GM12878 (cell line): ENCODE results near the gene CYTIP. TPM values are rescaled to one million over a fixed set of nuclear protein-coding genes. Genes with fewer than 3 reads are reported as not detected.

Experiments used
- ATAC-seq: fragments of 200-7000 bp; cut with Tn5 transposase; 3 replicates; pipeline ENCODE4 v1.9.1; 2020; ENCODE audit warnings: mild to moderate bottlenecking, moderate library complexity
- BruUV-seq: library from RNA; stranded (reverse); fragments of 400-500 nt; replicated peaks from 2 replicates; lab custom pipeline; 2021; lab: Mats Ljungman, UMichigan
- CTCF ChIA-PET: fragments of 300-600 bp; sonication (Branson Sonifier 250); formaldehyde crosslinking; extraction: SDS; loops from one replicate; lab custom pipeline; 2021; ENCODE audit warnings: inconsistent platforms; lab: Yijun Ruan, JAX
- POLR2A ChIA-PET: fragments of 350-600 bp; formaldehyde crosslinking; extraction: SDS; loops from one replicate; lab custom pipeline; 2021; ENCODE audit warnings: inconsistent platforms; lab: Charles Lee
- RAD21 ChIA-PET: fragments of 300-600 bp; sonication (Branson Sonifier 250); formaldehyde crosslinking; loops from one replicate; lab custom pipeline; 2023; ENCODE audit warnings: antibody characterized with exemption; ENCODE audit not compliant: unreplicated experiment; lab: Charles Lee
- SMC1A ChIA-PET: fragments of 300-600 bp; sonication (Branson Sonifier 250); formaldehyde crosslinking; loops from one replicate; lab custom pipeline; 2023; ENCODE audit not compliant: unreplicated experiment, uncharacterized antibody; lab: Charles Lee
- DNase-seq: peaks from one replicate; pipeline ENCODE4 v3.0.0-alpha.2; 2011; ENCODE audit warnings: low read depth, low spot score
- FAIRE-seq: peaks from 3 replicates; lab custom pipeline; 2011; peaks lifted over from hg19 to GRCh38; lab: Jason Lieb, UNC
- H2AFZ ChIP-seq: 2 replicates; pipeline ENCODE4 v1.6.0; 2011; ENCODE audit warnings: low read depth, low read length, control low read depth; ENCODE audit not compliant: control insufficient read depth
- H3K27ac ChIP-seq: 2 replicates; pipeline ENCODE4 v1.5.1; 2011; ENCODE audit warnings: control low read depth; ENCODE audit not compliant: control insufficient read depth, insufficient read depth
- H3K27me3 ChIP-seq, 2 experiments: replicated peaks in 1 of 2; 2 replicates each; pipeline versions ENCODE4 v1.6.0 to v1.6.1; 2011; ENCODE audit warnings: low read length in 1 of 2; ENCODE audit not compliant: control insufficient read depth in 2 of 2, insufficient read depth in 2 of 2
- H3K36me3 ChIP-seq, 2 experiments: 2 replicates each; pipeline ENCODE4 v1.5.1; 2011; ENCODE audit warnings: low read length in 1 of 2; ENCODE audit not compliant: control insufficient read depth in 2 of 2, insufficient read depth in 2 of 2
- H3K4me1 ChIP-seq: 2 replicates; pipeline ENCODE4 v1.6.1; 2011; ENCODE audit warnings: mild to moderate bottlenecking, low read length, moderate library complexity, mixed read lengths; ENCODE audit not compliant: control insufficient read depth, insufficient read depth
- H3K4me2 ChIP-seq: 2 replicates; pipeline ENCODE4 v1.6.0; 2011; ENCODE audit warnings: control low read depth; ENCODE audit not compliant: control insufficient read depth, insufficient read depth
- H3K4me3 ChIP-seq: fragments of 200-600 bp; sonication (generic); 2 replicates; pipeline ENCODE4 v1.5.1; 2016
- H3K79me2 ChIP-seq: 2 replicates; pipeline ENCODE4 v1.6.0; 2011; ENCODE audit warnings: low read length; ENCODE audit not compliant: control insufficient read depth, insufficient read depth
- H3K9ac ChIP-seq: 2 replicates; pipeline ENCODE4 v1.8.0; 2011; ENCODE audit warnings: low read length, control low read depth, mixed read lengths; ENCODE audit not compliant: control insufficient read depth, insufficient read depth
- H3K9me3 ChIP-seq: replicated peaks from 3 replicates; pipeline ENCODE4 v1.5.1; 2011; ENCODE audit warnings: mild to moderate bottlenecking, low read length; ENCODE audit not compliant: control insufficient read depth, insufficient read depth
- H4K20me1 ChIP-seq: 2 replicates; pipeline ENCODE4 v1.6.0; 2011; ENCODE audit not compliant: control insufficient read depth, insufficient read depth
- ASH2L ChIP-seq: fragments of 300-600, 200-600 bp; sonication (generic); IDR thresholded peaks from 2 replicates; pipeline ENCODE4 v1.6.1; 2017; ENCODE audit warnings: low read depth, mild to moderate bottlenecking, borderline replicate concordance
- BACH1 ChIP-seq: fragments of 450-650 bp; IDR thresholded peaks from 2 replicates; pipeline ENCODE4 v1.6.1; 2017; ENCODE audit warnings: mild to moderate bottlenecking, borderline replicate concordance
- DPF2 ChIP-seq: fragments of 450-650 bp; IDR thresholded peaks from 2 replicates; pipeline ENCODE4 v1.6.1; 2017; ENCODE audit warnings: mild to moderate bottlenecking
- ETV6 ChIP-seq, 2 experiments: fragments of 450-650 bp in 1 of 2; IDR thresholded peaks in 1 of 2; conservative IDR thresholded peaks in 1 of 2; 2 replicates each; pipeline ENCODE4 v1.6.1; 2014; ENCODE audit warnings: antibody characterized with exemption in 1 of 2, borderline replicate concordance in 1 of 2, low read depth in 1 of 2, mild to moderate bottlenecking in 1 of 2, moderate library complexity in 1 of 2
- IKZF2 ChIP-seq, 2 experiments: fragments of 450-650 bp; IDR thresholded peaks; 2 replicates each; pipeline ENCODE4 v1.6.1; 2017; ENCODE audit warnings: mild to moderate bottlenecking in 2 of 2, moderate library complexity in 2 of 2
- JUND ChIP-seq: IDR thresholded peaks from 2 replicates; pipeline ENCODE4 v1.6.1; 2012; ENCODE audit warnings: low read depth, mild to moderate bottlenecking, low read length, improper control_type of control experiment, moderate library complexity
- MLLT1 ChIP-seq: fragments of 450-650 bp; IDR thresholded peaks from 2 replicates; pipeline ENCODE4 v1.6.1; 2016; ENCODE audit warnings: mild to moderate bottlenecking
- NFXL1 ChIP-seq: fragments of 450-650 bp; IDR thresholded peaks from 2 replicates; pipeline ENCODE4 v1.6.1; 2017; ENCODE audit warnings: antibody characterized with exemption, mild to moderate bottlenecking, borderline replicate concordance
- PML ChIP-seq: IDR thresholded peaks from 2 replicates; pipeline ENCODE4 v1.6.1; 2012; ENCODE audit warnings: low read length, inconsistent platforms
- POLR2AphosphoS5 ChIP-seq: IDR thresholded peaks from 2 replicates; pipeline ENCODE4 v1.6.1; 2011; ENCODE audit warnings: mild to moderate bottlenecking, low read length, inconsistent platforms
- RAD51 ChIP-seq: fragments of 450-650 bp; IDR thresholded peaks from 2 replicates; pipeline ENCODE4 v1.6.1; 2016; ENCODE audit warnings: moderate library complexity, mild to moderate bottlenecking, inconsistent platforms
- RUNX3 ChIP-seq: IDR thresholded peaks from 2 replicates; pipeline ENCODE4 v1.6.1; 2012; ENCODE audit warnings: low read length, inconsistent platforms
- SP1 ChIP-seq: IDR thresholded peaks from one replicate; pipeline ENCODE4 v1.6.1; 2011; ENCODE audit warnings: low read depth, low read length
- STAT1 ChIP-seq: fragments of 450-650 bp; conservative IDR thresholded peaks from 2 replicates; pipeline ENCODE4 v1.6.1; 2014; ENCODE audit warnings: antibody characterized with exemption, mild to moderate bottlenecking
- ZNF592 ChIP-seq: fragments of 450-650 bp; IDR thresholded peaks from 2 replicates; pipeline ENCODE4 v1.6.1; 2017; ENCODE audit warnings: mild to moderate bottlenecking, moderate library complexity
- WGBS: methylation state at CpG from one replicate; pipeline ENCODE4 v1.1.6; 2016; ENCODE audit warnings: low lambda C conversion rate; ENCODE audit not compliant: insufficient replicate concordance, insufficient coverage; ENCODE audit errors: missing lambda C conversion rate; 5-methylcytosine and 5-hydroxymethylcytosine counted together
- in situ Hi-C: fragments of 300-500 bp; cut with MboI; formaldehyde crosslinking; loops from 9 replicates; pipeline ENCODE4 v1.14.3; 2018; ENCODE audit warnings: mixed read lengths
- intact Hi-C: fragments of 100-400 bp; cut with micrococcal nuclease; formaldehyde crosslinking; loops from one replicate; pipeline ENCODE4 v1.14.2; 2022; ENCODE audit not compliant: unreplicated experiment
- polyA plus RNA-seq, 11 experiments: library from polyadenylated mRNA; depleted of rRNA in 4 of 11; unstranded in 6 of 11; stranded (reverse) in 5 of 11; fragments of >200 nt; fragmentation: Nextera tagmentation in 4 of 11; fragmentation: Illumina TruSeq in 1 of 11; extraction: Ambion mirVana in 4 of 11; extraction: Trizol in 1 of 11; gene quantifications; 1 replicate in 1 of 11; 2 replicates in 10 of 11; pipeline versions ENCODE4 v1.2.1 to v1.2.3, GENCODE V29; 2011 to 2016; ENCODE audit warnings: inconsistent platforms in 2 of 11, missing spikeins in 2 of 11, low read depth in 1 of 11
- total RNA-seq, 4 experiments: library from RNA; depleted of rRNA in 3 of 4; stranded (reverse); fragments of >200 nt in 3 of 4; fragmentation: Illumina TruSeq in 1 of 4; extraction: Trizol in 1 of 4; gene quantifications; 2 replicates each; pipeline versions ENCODE4 v1.2.1 to v1.2.3, GENCODE V29; 2013 to 2021
- TF ChIP-seq, protein P1 (sequence below), 3 experiments: IDR thresholded peaks in 2 of 3; conservative IDR thresholded peaks in 1 of 3; 2 replicates each; pipeline ENCODE4 v1.5.1; 2011; ENCODE audit warnings: low read depth in 3 of 3, low read length in 3 of 3, mild to moderate bottlenecking in 3 of 3, control low read depth in 2 of 3, moderate library complexity in 2 of 3, inconsistent platforms in 1 of 3, mixed read lengths in 1 of 3; ENCODE audit not compliant: control insufficient read depth in 2 of 3, insufficient read depth in 1 of 3; ENCODE audit errors: extremely low read depth in 1 of 3

The CYTIP gene
- total and polyA plus RNA-seq, 10 of the 15 experiments (the other 5 are each of a cell fraction or from before 2014, with no cell fraction given), result 55.1 to 178 (median 73.4) TPM

DNA sequence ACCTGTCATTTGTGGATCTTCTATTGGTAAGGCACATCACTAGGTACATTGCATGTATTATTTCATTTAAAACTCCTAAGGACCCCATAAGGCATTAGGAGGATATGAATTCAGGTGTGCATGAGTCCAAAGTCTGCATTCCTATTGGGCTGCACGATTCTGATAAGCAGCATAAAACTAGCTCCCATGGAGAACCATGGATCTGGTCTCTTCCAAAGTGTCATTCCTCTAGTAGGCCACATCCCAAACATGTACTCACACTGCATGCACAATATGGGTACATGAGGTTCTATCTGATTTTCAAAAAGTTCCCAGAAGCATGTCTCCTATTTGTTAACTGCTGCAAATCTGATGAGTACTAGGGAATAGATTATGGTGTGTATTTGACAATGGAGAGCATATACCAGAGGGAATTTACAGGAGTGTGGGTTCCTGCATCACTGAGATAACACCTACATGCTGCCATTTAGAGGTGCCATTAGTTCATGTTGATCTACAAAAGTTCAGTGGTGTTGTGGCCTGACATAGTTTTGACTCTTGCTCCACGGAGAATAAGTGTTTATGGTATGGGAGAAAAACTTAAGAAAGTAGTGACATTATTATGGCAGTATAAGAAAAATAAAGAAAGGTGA, 11.3 kb downstream of the CYTIP start:
- H3K27me3 ChIP-seq, result no peaks in the 10 kb centered on the region
- intact Hi-C loops (loop anchor here (2.0 kb wide), 1 partner anchor 14 kb away; no protein-coding TSS in a partner anchor), in situ Hi-C loops (no loop called here)
- H3K4me2 ChIP-seq, result peak overlapping the region; percentile 23
- RAD21 ChIA-PET, result interaction anchor here (1.1 to 4.7 kb wide), 12 partner anchors 7 to 130 kb away, joined by 3 to 42 read pairs (median 5); partner anchors contain the start of genes CYTIP and ERMN
- H2AFZ ChIP-seq, result no peak overlapping the region
- H3K27ac ChIP-seq, result no peak overlapping the region
- H3K4me3 ChIP-seq, result no peak overlapping the region; the same call in 1 of the 2 replicates
- BruUV-seq, result no TSS peak
- peaks cover 88% of the 10 kb centered on the region for H3K79me2 ChIP-seq
- POLR2A ChIA-PET, result interaction anchor here (1.3 to 5.7 kb wide), 6 partner anchors 8 to 47 kb away, joined by 4 to 62 read pairs (median 12); partner anchors contain the start of gene CYTIP
- 54% methylated on average over 2 of the region's 2 CpGs for WGBS
- CTCF ChIA-PET, result interaction anchor here (0.6 to 14.2 kb wide), 10 partner anchors 8 to 101 kb away, joined by 3 to 208 read pairs (median 4); partner anchors contain the start of genes CYTIP and ERMN
- H3K4me1 ChIP-seq, result peaks cover 10% of the 10 kb centered on the region
- no peaks in the 10 kb centered on the region; the same call in 1 of the 2 replicates for H4K20me1 ChIP-seq
- H3K36me3 ChIP-seq, result peaks cover 14 to 42% of the 10 kb centered on the region in 2 experiments
- ATAC-seq (peak; percentile 2), DNase-seq (no peak), FAIRE-seq (no peak)
- no peak overlapping the region for H3K9ac ChIP-seq
- H3K9me3 ChIP-seq, result peaks cover 5% of the 10 kb centered on the region; the same call in 2 of the 3 replicates
- SMC1A ChIA-PET, result interaction anchor here (0.7 to 12.6 kb wide), 17 partner anchors 10 to 130 kb away, joined by 3 to 218 read pairs (median 10); partner anchors contain the start of gene CYTIP
- 0 out of 2 replicates have a peak, but pooled peaks have one; percentile 13 for TF ChIP-seq BACH1
- no peak for TF ChIP-seq IKZF2 (IDR thresholded peaks at IDR 0.05)
- no peak for TF ChIP-seq JUND
- no peak for TF ChIP-seq ASH2L
- TF ChIP-seq PML, result no peak
- TF ChIP-seq ZNF592, result no peak
- TF ChIP-seq STAT1, result no peak
- peak; percentile 49 for TF ChIP-seq POLR2AphosphoS5
- no peak for TF ChIP-seq DPF2
- TF ChIP-seq SP1, result no peak
- no peak for TF ChIP-seq RAD51
- TF ChIP-seq RUNX3, result no peak
- TF ChIP-seq ETV6 (conservative IDR thresholded peaks at IDR 0.05 in 1 of 2, IDR thresholded peaks at IDR 0.05 in 1 of 2; ENCODE audit: borderline replicate concordance in 1 of 2, low read depth in 1 of 2), result no peak
- TF ChIP-seq, protein P1, sequence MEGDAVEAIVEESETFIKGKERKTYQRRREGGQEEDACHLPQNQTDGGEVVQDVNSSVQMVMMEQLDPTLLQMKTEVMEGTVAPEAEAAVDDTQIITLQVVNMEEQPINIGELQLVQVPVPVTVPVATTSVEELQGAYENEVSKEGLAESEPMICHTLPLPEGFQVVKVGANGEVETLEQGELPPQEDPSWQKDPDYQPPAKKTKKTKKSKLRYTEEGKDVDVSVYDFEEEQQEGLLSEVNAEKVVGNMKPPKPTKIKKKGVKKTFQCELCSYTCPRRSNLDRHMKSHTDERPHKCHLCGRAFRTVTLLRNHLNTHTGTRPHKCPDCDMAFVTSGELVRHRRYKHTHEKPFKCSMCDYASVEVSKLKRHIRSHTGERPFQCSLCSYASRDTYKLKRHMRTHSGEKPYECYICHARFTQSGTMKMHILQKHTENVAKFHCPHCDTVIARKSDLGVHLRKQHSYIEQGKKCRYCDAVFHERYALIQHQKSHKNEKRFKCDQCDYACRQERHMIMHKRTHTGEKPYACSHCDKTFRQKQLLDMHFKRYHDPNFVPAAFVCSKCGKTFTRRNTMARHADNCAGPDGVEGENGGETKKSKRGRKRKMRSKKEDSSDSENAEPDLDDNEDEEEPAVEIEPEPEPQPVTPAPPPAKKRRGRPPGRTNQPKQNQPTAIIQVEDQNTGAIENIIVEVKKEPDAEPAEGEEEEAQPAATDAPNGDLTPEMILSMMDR (IDR thresholded peaks at IDR 0.05 in 2 of 3, conservative IDR thresholded peaks at IDR 0.05 in 1 of 3; ENCODE audit: control insufficient read depth in 2 of 3, extremely low read depth in 1 of 3, insufficient read depth in 1 of 3, low read depth in 3 of 3, low read length in 3 of 3), result no peak
- no peak for TF ChIP-seq NFXL1
- 0 out of 2 replicates have a peak, but pooled peaks have one; percentile 7 for TF ChIP-seq MLLT1
